Glomerular visceral epithelial cell (primary cell): ENCODE results near the gene CXCL10.
"Not testable (repeated sequence)": the region's sequence is repeated elsewhere in the genome, so short reads cannot be mapped to it uniquely, and the experiment has no call there.

Experiments used
- DNase-seq: peaks from one replicate; pipeline ENCODE4 v3.0.0-alpha.2; 2016; ENCODE audit errors: extremely low spot score

Gene CXCL10

DNA sequence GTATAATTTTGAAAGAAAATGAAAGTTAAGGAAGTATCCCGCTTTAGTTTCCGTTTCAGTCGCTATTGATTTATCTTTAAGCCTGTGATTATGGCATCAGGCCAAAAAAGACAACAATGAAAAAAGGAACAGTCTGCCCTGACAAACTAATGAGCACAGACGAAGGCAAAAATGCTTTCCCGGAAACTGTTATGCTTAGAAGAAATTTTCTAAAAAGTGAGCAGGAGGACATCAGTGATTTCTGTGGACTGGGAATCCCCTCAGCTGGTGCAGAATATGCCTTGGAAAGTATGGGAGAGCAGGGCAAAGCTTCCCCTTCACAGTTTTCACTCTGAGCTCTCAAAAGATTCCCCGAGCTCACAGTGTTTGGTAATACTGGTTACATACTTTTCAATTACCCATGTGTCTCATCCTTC is 5.1 kb upstream of the CXCL10 start:
- no peak for DNase-seq

DNA sequence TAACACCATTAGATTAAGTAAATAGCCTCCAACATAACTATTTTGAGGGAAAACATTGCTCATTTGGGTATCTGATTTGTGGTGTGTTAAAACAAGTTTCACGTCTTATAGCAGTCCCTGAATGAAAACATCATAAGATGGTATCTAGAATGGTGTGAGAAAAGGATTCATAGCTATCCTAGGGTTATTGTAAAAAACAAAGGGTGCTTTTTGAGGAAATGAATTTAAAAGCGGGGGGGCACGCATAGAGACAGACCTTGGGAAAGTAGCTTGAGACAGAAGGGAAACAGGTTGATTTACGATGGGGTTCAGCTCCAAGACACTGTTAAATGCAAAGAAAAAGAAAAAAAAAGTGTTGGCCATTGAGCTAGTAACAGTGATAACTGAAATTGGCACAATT is 768 bp upstream of the CXCL10 start:
- DNase-seq: no peak

DNA sequence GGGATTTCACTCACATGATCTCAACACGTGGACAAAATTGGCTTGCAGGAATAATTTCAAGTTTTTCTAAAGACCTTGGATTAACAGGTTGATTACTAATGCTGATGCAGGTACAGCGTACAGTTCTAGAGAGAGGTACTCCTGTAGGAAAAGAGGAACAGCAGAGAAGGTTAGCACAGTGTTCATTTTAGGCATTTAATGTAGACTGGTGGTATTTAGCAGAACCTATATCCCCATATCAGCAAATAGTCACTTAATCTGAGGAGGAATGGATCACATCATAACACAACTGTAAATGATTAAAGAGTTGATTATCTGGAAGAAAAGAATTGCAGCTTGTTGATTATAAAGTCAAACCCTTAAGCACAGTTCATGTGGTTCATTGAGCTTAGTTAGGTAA is 620 bp downstream of the CXCL10 start:
- no peak for DNase-seq

DNA sequence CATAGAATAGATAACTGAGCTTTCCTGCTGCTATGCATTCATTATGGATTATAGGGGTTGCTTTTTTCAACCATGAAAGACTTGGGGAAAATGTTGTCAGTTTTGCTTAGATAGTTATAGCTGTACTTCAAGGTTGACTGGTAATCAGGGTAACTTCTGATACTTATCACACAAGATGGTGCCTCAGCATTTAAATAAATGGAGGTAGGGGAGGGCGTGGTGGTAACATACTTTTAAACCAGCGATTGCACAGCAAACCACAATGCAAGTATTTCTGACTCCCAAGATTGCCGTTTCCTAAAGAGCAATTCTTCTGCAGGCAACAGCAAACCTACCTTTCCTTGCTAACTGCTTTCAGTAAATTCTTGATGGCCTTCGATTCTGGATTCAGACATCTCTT is 1.3 kb downstream of the CXCL10 start:
- no peak for DNase-seq

DNA sequence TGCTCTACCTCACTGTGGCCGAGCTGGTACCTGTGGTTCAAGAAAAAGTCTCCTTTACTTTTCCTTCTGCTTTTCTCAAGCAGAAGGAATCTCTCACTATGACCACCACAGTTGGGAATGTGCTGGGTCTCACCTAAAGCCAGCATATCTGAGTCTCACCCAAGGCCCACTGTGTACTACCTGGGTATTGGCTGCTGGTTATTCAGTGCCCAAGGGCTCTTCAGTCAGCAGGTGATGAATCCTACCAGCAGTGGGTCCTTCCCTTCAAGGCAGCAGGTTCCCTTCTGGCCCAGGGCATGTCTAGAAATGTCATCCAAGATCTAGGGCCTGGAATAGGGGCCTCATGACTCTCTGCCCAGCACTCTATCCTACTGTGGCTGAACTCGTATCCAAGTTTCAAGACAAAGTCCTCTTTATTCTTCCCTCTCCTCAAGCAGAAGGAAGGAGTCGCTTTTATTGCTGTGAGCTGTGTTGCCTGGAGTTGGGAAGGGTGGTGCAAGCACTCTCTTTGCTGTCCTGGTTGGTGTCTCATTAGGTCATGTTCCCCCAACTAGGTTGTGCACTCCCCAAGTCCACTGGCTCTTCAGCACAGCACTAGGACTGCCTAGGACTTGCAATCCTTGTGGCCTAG is 6.1 kb downstream of the CXCL10 start:
- no peak for DNase-seq

DNA sequence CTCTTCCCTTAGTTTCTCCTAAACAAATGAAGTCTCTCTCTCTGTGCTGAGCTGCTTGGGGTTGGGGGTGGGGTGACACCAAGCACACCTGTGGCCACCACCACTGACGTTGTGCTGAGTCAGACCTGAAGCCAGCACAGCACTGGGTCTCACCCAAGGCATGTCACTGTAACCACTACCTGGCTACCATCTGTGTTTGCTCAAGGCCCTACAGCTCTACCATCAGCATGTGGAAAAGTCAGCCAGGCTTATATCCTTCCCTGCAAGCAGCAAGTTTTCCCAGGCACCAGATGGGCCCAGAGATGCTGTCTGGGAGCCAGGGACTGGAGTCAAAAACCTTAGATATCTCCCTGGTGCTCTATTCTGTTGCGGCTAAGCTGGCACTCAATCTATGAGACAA is 6.9 kb downstream of the CXCL10 start:
- no peak for DNase-seq

DNA sequence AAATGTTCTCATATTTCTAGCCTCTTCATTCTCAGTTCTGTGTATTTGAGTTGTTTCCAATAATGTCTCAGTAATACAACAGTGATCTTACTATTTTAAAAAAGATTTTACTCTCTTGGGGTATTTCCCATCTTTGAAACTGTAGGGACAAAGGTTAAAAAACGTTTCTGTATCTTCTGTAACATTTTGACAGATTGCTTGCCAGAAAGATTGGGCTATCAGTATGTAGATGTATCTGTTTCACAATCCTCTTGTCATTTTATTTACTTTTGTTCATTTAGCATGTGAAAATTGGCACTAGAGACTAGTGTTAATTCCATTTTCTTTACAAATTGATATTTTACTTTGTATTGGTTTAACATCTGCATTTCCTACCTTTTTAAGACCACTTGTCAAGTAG is 9.8 kb downstream of the CXCL10 start:
- DNase-seq: no peak

DNA sequence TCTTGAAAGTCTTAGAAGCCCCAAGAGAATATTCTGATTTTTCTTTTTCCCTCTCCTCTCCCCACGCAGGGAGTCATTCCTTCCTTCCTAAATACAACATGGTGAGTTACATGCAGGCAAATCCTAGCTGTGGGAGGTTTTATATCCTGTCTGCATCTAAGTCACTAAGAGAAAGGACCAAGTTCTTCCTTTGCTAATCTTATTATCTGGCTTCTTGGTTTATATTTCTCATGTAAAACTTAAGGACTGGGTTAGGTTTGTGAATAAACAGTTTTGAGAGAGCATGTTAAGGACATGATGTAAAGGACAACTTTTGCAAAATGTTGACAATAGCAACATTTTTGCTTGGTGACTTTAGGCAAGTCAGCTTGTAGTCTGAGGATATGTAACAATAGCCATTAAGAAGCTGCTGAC is 10.9 kb downstream of the CXCL10 start:
- DNase-seq: no peak

DNA sequence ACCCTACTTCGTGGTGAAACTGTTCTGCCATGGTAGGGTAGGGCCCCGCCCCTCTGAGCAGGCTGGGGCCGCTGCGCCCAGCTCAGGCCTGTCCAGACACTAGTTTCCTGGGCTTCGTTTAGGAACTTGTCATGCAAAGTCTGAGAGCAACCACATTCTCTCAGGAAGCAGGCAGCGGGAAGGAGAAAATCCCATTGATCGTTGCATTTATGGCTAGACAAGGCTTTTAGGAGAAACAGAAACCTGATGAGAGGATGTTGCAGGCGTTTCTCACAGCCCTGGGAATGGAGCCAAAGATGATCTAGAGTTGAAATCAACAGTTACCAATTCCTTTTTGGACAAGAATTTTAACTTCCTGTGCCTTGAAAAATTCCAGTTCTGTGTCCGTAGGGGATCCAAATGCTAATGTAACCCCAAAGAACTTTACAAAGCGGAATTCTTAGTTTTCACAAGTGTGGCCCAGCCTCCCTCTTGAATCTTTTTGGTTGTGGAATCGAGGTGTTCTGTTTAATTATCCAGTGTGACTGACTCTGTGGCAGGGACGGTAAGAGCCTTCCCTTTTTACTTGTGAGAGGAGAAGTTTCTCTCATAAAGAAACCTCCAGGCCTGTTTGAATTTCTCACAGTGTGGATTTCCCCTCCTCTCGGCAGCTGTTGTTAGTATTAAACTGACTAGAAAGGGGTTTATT is 11.5 kb downstream of the CXCL10 start:
- no peak for DNase-seq

DNA sequence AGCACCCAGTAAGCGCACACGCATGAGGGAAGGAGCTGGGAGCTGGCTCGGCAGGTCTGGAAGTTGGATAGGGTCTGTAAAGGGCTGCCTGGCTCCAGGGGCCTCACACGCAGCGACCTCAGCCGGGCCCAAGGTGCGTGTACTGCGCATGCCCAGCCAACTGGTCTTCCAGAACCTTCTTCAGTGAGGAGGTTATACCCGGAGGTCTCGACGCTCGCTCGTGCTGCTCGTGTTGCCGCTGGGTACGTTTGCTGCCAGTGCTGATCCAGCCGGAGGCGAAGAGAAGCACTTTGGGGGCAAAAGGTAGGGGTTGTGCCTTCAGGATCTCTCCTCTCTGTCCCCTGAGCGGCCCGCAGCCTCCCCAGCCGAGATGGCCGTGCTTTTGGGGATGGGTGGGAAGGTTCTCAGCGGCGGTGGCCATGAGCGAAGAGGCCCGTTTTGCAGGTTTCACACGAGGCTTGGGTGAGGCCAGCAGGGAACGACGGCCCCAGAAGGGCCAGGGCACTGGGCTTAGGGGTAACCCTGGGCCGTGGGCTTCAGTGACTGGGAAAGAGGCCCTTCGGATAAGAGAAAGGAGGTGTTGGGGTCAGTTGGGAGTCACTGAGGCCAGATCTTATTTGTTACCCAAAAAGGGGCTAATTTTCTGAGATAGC is 12.2 kb downstream of the CXCL10 start:
- DNase-seq: no peak

DNA sequence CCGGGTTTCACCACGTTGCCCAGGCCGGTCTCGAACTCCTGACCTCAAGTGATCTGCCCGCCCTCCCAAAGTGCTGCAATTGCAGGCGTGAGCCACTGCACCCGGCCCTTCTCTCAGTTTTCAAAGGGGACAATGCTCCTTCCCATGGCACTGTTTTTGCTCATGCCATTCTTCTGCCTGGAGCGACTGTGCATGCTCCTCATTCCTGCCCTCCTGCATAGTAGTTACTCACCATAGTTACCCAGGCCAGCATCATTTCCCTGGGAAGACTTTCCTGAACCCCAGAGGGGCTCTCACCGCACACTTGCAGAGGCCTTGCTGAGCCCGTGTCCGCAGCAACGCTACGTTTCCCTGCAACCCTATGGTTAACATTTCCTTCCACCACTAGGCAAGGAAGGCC is 12.7 kb downstream of the CXCL10 start:
- DNase-seq: no peak

DNA sequence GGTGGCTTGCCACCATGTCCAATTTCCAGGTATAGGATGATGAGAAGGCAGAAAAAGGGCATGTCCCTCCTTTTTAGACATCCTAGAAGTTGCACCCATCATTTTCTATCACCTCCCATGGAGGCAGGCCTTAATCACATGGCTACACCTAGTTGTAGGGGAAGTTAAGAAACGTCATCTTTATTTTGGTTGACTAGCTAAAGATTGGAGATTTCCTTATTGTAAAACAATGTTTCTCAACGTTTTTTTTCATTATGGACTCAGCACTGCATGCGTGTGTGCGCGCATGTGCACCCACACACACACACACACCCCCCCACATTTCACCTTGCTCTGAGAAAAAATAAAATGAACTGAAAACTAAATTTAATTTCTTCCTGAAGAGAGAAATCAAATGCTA is 14.0 kb downstream of the CXCL10 start:
- DNase-seq: no peak

DNA sequence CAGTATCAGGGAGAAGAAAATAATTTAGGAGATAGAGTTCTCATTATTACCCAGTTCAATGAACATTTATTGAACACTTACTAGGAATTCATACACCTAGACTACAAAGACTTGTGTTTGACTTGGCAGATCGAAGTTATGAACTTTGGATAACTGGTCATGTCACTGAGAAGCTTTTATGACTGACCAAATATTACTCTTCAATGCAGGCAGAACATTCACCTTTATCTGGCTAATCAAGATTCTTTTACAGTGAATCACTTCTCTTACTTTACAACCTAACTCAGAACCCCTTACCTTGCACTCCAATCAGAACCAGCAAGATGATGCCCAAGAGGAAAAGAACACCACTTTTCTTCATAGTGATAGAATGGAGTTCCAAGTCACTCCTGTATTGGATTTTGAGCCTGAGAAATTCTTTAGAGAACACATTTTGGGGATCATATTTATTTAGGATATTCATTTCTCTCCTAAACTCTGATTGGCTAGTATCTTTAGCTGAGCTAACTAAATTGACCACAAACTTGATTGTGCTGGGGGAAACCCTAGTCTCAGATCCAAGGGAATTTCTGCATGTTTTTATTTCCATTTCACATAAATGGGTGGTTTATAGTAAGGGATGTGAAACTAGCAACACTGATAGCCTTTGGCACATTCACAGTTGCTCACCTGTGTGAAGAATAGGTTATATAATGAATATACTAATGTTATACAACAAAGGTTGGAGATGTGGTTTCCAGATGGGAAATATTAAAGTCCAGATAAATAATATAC is 16.0 kb downstream of the CXCL10 start, which contains the start of gene CXCL9:
Gene CXCL9, minus strand, starts transcription at position 421 of the 774 bp plus-strand sequence. Its CDS starts 60 bp downstream, at position 361.
- DNase-seq: no peak

DNA sequence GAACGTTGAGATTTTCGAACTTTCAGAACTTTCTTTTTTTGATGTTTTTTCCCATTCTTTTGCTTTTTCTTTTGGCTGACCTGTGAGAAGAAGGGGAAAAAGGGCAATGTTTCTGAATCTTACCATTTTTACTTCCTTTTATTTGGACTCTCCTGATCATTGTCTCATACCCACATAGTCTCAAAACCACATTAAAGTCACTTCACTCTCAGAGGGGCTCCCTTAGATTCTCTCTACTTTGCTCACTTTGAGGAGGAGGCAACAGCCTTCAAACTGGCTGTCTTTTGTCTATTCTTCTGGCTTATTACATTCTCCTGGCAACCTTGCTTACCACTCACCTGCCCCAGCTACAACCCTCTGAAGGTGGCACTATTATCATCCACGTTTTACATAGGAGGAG is 19.7 kb downstream of the CXCL10 start:
- no peak for DNase-seq

DNA sequence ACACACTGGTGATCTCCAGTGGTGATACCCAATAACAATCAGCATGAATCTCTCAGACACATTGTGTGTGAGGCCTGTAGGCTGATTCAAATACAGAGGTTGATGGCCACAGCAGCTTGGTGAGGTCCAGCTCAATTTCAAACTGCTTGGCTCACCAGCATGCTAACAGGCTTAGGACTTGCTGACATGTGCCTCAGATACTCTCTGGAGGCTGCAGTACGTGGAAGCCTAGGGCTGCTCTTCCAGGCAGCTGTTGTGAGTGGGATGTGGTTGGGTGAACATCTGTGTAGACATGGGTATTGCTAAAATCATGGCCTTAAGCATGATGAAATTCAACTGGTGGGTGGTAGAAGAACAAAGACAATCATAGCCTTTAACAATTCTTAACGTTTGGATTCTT is 20.3 kb downstream of the CXCL10 start:
- DNase-seq: no peak

DNA sequence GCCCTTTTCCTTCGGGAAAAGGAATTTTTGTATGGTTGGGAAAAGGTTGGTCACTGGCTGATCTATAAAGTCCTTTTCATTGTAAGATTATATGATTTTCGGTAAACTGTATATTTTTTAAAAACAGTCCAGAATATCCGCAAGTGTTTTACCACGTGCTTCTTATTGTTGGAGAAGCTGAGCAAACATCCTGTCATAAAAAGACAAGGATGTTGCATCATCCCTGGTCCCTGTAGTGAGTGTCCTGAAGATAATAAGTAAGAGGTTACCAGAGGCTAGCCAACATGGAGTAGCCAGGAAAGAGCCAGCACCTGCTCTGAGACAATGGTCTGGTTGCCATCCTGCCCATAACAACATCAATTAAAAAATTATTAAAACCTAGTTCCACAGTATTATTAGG is 21.1 kb downstream of the CXCL10 start:
- no peak for DNase-seq

DNA sequence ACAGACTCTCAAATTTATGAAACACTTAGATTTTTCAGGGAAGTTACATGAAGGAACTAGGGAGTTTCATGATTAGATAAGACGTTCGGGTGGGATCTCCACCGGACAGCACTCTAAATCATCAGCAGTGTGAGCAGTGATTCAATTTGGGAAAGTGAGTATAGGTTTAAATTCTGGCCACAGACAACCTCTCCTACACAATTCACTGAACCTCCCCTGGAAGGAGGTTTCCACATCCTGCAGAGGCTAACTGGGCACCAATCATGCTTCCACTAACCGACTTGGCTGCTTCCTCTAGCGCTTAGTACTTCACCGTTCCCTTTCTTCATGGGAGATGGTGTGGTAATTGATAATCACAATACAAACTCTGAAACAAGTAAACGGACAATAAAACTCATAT is 21.6 kb downstream of the CXCL10 start:
- DNase-seq: no peak

DNA sequence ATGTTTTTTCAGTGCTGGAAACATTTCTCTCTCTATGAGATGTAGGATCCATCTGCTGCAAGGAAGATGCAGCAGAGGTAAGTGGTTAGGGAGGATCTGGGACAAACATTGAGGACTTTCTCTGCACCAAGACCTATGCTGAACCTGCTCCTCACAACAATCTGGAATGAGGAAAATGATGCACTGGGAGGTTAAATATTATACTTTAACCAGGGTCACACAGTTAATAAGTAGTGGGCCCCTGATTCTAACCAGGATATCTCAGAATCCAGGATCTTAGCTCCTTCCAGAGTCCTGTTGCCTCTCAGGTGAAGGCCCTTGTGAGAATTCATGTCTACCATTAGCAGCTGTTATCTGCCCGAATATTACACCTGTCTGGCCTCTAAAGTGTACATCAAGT is 23.0 kb downstream of the CXCL10 start:
- no peak for DNase-seq

DNA sequence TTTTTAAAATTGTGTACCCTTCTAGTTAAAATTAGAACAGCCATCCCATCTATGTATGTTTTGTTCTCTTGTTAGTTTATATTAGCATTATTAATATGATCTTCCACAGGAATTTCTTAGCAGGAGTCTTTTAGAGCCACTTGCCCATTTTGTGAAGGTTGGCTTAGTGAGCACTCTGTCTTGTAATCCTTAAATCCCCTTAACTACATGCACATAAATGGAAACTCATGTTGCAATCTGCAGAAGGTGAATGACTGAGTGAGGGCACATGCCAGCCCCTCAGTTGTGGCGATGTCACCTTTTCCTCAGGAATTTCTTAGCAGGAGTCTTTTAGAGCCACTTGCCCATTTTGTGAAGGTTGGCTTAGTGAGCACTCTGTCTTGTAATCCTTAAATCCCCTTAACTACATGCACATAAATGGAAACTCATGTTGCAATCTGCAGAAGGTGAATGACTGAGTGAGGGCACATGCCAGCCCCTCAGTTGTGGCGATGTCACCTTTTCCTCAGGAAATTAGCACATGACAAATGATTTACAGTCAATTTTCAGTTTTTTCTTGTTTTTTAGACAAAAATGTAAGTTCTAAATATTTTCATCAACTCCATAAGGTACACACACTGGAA is 24.7 kb downstream of the CXCL10 start:
- not testable (repeated sequence) for DNase-seq

DNA sequence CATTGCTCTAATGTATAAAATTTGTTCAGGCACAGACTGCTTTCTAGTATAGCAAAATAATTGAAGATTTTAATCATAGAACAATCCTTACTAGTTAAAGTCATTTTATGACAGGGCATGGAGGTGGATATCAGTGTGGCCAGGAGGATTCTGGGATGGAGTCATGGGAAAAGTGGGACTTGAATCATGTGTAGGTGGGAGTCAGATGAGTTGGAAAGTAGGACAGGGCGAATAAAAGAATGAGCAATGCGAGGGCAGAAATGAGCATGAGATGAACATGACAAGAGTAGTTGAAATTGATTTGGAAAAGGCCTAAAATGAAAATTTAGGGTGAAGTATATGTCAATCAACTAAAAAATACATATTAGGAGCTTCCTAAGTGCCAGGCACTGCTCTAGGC is 25.4 kb downstream of the CXCL10 start:
- no peak for DNase-seq

DNA sequence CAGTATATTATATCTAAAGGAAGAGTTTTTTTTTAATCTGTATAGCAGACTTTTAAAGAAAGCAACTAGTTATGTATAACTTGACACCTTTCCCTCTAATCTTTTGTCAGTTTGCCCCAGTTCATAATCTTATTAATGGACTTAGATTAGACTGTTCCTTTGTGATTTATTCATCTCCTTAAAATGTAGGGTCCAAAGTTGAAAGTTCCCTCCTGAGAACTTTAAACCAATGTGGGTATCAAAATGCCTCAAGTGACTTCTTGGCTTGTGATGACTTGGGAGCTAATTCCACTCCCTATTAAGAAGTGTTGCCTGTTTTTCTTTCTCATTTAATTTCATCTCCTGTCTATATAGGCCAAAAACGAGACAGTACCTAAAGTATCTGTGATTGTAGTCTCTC is 26.2 kb downstream of the CXCL10 start:
- DNase-seq: no peak

DNA sequence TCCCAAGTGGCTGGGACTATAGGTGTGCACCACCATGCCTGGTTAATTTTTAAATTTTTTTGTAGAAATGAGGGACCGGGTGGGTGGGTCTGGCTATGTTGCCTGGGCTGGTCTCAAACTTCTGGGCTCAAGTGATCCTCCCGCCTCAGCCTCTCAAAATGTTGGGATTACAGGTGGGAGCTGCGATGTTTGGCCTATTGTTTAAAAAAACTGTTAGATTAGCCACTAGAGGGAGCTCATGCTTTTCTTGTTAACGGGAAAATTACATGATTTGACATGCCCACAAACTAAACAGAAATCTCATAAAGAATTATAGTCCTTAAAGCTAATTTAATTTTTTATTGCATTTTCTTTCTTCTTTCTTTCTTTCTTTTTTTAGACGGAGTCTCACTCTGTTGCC is 27.6 kb downstream of the CXCL10 start:
- DNase-seq: peak; percentile 53
